T-helper 17 cell (primary cell): ENCODE results near the gene TJP1. TPM values are rescaled to one million over a fixed set of nuclear protein-coding genes. Genes with fewer than 3 reads are reported as not detected.

Experiments
- ATAC-seq: fragments of 150-1000 bp; cut with Tn5 transposase; 2 replicates; pipeline ENCODE4 v1.10.0; 2021; ENCODE audit warnings: mild to moderate bottlenecking, moderate library complexity
- DNase-seq, 3 donors: peaks; one replicate each; pipeline versions ENCODE4 v3.0.0 to v3.0.0-alpha.2; 2020 to 2021
- H3K9me3 ChIP-seq: one replicate; pipeline ENCODE4 v1.7.0; 2013; ENCODE audit warnings: low read length, mild to moderate bottlenecking; ENCODE audit not compliant: control insufficient read depth, poor library complexity, severe bottlenecking
- H3K27ac Mint-ChIP-seq: one replicate; pipeline ENCODE4 v1.8.0; 2022; ENCODE audit warnings: mild to moderate bottlenecking, moderate library complexity, mixed read lengths
- H3K27me3 Mint-ChIP-seq: one replicate; pipeline ENCODE4 v1.8.0; 2022; ENCODE audit warnings: mixed read lengths
- H3K36me3 Mint-ChIP-seq: one replicate; pipeline ENCODE4 v1.8.0; 2022; ENCODE audit warnings: low read depth, mixed read lengths
- H3K4me1 Mint-ChIP-seq: one replicate; pipeline ENCODE4 v1.8.0; 2022; ENCODE audit warnings: mild to moderate bottlenecking, mixed read lengths
- H3K4me3 Mint-ChIP-seq: one replicate; pipeline ENCODE4 v1.8.0; 2022; ENCODE audit warnings: mild to moderate bottlenecking, moderate library complexity, mixed read lengths
- total RNA-seq, 4 donors: library from RNA in 2 of 4; stranded (reverse) in 2 of 4; gene quantifications; one replicate each; pipeline ENCODE4 v1.2.3 and lab custom pipeline; 2022 to 2026

Gene TJP1
- total RNA-seq (under 1 TPM in 1 of 2 donors, not detected in 1; 0.16 TPM), total RNA-seq (lab: John Stamatoyannopoulos, UW) (0 to 0.58 reads per million in 2 donors)

GRCh38 chr15:29822100-29822683, at the start of gene TJP1:
TJP1 (minus strand) TSS chr15:29822468; CDS start chr15:29822028, 440 bp downstream.
- DNase-seq (no peak), ATAC-seq (no peak)
- Mint-ChIP-seq H3K4me3 (peak within 1 kb of the TSS; percentile 22), H3K27me3 (peaks cover 20% of the 10 kb centered on the region), H3K4me1 (peaks cover 5% of the 10 kb centered on the region), H3K36me3 (no peaks in the 10 kb centered on the region), H3K27ac (no peak within 1 kb of the TSS)
- no peaks in the 10 kb centered on the region for H3K9me3 ChIP-seq

- peaks cover 45% of the 10 kb centered on the region for H3K27me3 Mint-ChIP-seq
- H3K9me3 ChIP-seq: no peaks in the 10 kb centered on the region
- ATAC-seq: no peak
Measured at GRCh38 chr15:29871401-29871800, 49.1 kb upstream of the TJP1 start.

GRCh38 chr15:29870495-29871151, 48.4 kb upstream of the TJP1 start:
- DNase-seq (no peak), ATAC-seq (no peak)
- Mint-ChIP-seq H3K4me1 (peaks cover 2% of the 10 kb centered on the region), H3K27ac (no peak overlapping the region), H3K27me3 (peaks cover 53% of the 10 kb centered on the region), H3K36me3 (no peaks in the 10 kb centered on the region), H3K4me3 (no peak overlapping the region)
- no peaks in the 10 kb centered on the region for H3K9me3 ChIP-seq

More at GRCh38 chr15:29871401-29871800, 49.1 kb upstream of the TJP1 start:
- no peak overlapping the region for H3K27ac Mint-ChIP-seq
- no peak for DNase-seq
- H3K36me3 Mint-ChIP-seq: no peaks in the 10 kb centered on the region
- peaks cover 2% of the 10 kb centered on the region for H3K4me1 Mint-ChIP-seq
- H3K4me3 Mint-ChIP-seq: no peak overlapping the region

GRCh38 chr15:29867241-29868000, 45.2 kb upstream of the TJP1 start:
- Mint-ChIP-seq H3K36me3 (no peaks in the 10 kb centered on the region), H3K27me3 (peaks cover 48% of the 10 kb centered on the region), H3K27ac (no peak overlapping the region), H3K4me3 (no peak overlapping the region), H3K4me1 (no peaks in the 10 kb centered on the region)
- H3K9me3 ChIP-seq: no peaks in the 10 kb centered on the region
- DNase-seq: no peak
- ATAC-seq: no peak

DNA sequence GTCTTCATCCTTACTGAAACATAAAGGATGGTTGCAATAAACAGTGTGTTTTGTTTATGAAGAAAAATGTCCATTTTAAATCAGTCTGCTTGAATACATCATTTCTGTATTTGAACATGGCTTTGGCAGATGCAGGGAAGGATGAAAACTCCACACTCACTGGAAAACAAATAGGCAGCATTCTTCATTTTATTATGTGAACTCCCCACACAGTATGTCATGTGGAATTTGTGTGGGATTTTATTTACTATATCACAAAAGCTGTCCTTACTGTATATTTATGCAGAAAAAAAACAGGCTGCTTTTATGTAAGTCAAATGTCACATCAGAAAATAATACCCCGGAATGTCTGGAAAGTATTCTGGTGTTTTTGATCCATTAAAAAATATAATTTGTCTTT, 44.1 kb upstream of the TJP1 start:
- H3K4me3 Mint-ChIP-seq: no peak overlapping the region
- H3K27ac Mint-ChIP-seq: no peak overlapping the region
- no peak for ATAC-seq
- no peaks in the 10 kb centered on the region for H3K4me1 Mint-ChIP-seq
- H3K9me3 ChIP-seq: no peaks in the 10 kb centered on the region
- no peaks in the 10 kb centered on the region for H3K36me3 Mint-ChIP-seq
- H3K27me3 Mint-ChIP-seq: peaks cover 47% of the 10 kb centered on the region
- no peak for DNase-seq

DNA sequence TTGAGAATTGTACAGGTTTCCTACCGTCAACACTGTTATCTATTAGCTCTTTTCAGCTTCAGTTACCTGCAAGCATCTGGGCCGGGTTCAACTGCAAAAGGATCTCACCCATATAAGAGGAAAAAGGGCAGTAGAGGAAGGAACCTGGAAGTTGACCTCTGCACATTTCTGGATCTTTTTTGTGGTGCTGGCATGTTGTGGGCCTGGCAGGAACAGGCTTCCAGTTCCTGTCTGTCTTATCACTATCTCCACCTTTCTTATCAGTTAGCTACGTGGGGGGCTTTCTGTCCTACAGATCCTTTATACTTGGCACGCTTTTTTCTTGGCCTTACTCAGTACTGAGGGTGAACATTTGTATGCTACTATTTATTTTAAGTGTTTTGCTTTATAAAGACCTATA, 42.2 kb upstream of the TJP1 start:
- no peaks in the 10 kb centered on the region for H3K9me3 ChIP-seq
- peaks cover 48% of the 10 kb centered on the region for H3K27me3 Mint-ChIP-seq
- H3K36me3 Mint-ChIP-seq: no peaks in the 10 kb centered on the region
- no peak overlapping the region for H3K4me3 Mint-ChIP-seq
- ATAC-seq (no peak), DNase-seq (no peak)
- no peak overlapping the region for H3K27ac Mint-ChIP-seq
- H3K4me1 Mint-ChIP-seq: peaks cover 3% of the 10 kb centered on the region

- DNase-seq (no peak), ATAC-seq (no peak)
- Mint-ChIP-seq H3K4me1 (peaks cover 3% of the 10 kb centered on the region), H3K36me3 (no peaks in the 10 kb centered on the region), H3K27ac (no peak overlapping the region), H3K27me3 (peaks cover 40% of the 10 kb centered on the region), H3K4me3 (no peak overlapping the region)
- no peaks in the 10 kb centered on the region for H3K9me3 ChIP-seq
Measured at GRCh38 chr15:29863438-29863837, 41.2 kb upstream of the TJP1 start.

GRCh38 chr15:29862271-29862670, 40.0 kb upstream of the TJP1 start:
- Mint-ChIP-seq H3K27ac (no peak overlapping the region), H3K4me3 (no peak overlapping the region), H3K36me3 (no peaks in the 10 kb centered on the region), H3K4me1 (peaks cover 3% of the 10 kb centered on the region), H3K27me3 (peaks cover 31% of the 10 kb centered on the region)
- no peaks in the 10 kb centered on the region for H3K9me3 ChIP-seq
- ATAC-seq (no peak), DNase-seq (no peak)

DNA sequence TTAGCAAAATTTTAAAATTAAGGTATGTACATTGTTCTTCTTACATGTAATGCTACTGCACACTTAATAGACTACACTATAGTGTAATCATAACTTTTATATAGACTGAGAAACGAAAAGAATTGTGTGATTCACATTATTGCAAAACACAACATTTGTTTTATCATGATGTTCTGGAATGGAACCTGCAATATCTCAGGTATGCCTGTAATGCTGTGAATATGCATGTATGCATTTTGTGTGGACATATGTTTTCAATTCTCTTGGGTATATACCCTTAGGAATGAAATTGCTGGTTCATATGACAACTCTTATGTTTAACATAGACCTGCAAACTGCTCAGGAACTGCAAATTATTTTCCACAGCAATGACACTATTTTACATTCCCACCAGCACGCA, 38.6 kb upstream of the TJP1 start:
- Mint-ChIP-seq H3K27me3 (peaks cover 26% of the 10 kb centered on the region), H3K36me3 (no peaks in the 10 kb centered on the region), H3K4me3 (no peak overlapping the region), H3K4me1 (peaks cover 3% of the 10 kb centered on the region), H3K27ac (no peak overlapping the region)
- DNase-seq (no peak), ATAC-seq (no peak)
- no peaks in the 10 kb centered on the region for H3K9me3 ChIP-seq

- Mint-ChIP-seq H3K27me3 (peaks cover 19% of the 10 kb centered on the region), H3K4me1 (peaks cover 3% of the 10 kb centered on the region), H3K27ac (no peak overlapping the region), H3K4me3 (no peak overlapping the region), H3K36me3 (no peaks in the 10 kb centered on the region)
- ATAC-seq (no peak), DNase-seq (no peak)
- no peaks in the 10 kb centered on the region for H3K9me3 ChIP-seq
Measured at GRCh38 chr15:29859973-29860715, 37.9 kb upstream of the TJP1 start.

DNA sequence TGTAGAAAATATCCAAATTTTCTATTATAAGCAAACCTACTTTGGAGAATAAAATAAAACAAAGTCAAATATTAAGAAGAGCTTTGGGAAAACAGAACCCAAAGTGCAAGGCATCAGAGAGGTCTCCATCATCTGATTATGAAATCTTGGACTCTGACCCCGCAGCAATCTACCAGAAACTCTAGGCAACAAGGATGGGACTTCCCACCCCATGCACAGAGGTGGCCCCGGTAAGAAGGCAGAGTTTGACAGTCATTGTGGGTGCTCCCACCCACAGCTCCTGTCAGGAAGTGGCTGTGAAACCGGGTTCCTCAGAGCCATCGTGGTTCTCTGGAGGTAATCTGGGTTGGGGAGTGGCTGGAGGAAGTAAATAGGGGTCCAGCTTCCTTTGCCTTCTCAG, 37.0 kb upstream of the TJP1 start:
- Mint-ChIP-seq H3K36me3 (no peaks in the 10 kb centered on the region), H3K4me1 (peaks cover 3% of the 10 kb centered on the region), H3K27ac (no peak overlapping the region), H3K27me3 (peaks cover 19% of the 10 kb centered on the region), H3K4me3 (no peak overlapping the region)
- H3K9me3 ChIP-seq: no peaks in the 10 kb centered on the region
- DNase-seq (no peak), ATAC-seq (no peak)

- Mint-ChIP-seq H3K36me3 (no peaks in the 10 kb centered on the region), H3K4me3 (no peak overlapping the region), H3K4me1 (peaks cover 3% of the 10 kb centered on the region), H3K27ac (no peak overlapping the region), H3K27me3 (peaks cover 19% of the 10 kb centered on the region)
- no peaks in the 10 kb centered on the region for H3K9me3 ChIP-seq
- DNase-seq (no peak), ATAC-seq (no peak)
Measured at GRCh38 chr15:29857221-29857789, 35.0 kb upstream of the TJP1 start.

- no peaks in the 10 kb centered on the region for H3K27me3 Mint-ChIP-seq
- ATAC-seq (no peak), DNase-seq (no peak)
Measured at GRCh38 chr15:29854413-29854812, 32.1 kb upstream of the TJP1 start.

More at GRCh38 chr15:29854413-29854812, 32.1 kb upstream of the TJP1 start:
- H3K36me3 Mint-ChIP-seq: no peaks in the 10 kb centered on the region
- no peaks in the 10 kb centered on the region for H3K4me1 Mint-ChIP-seq
- no peaks in the 10 kb centered on the region for H3K9me3 ChIP-seq
- H3K27ac Mint-ChIP-seq: no peak overlapping the region
- no peak overlapping the region for H3K4me3 Mint-ChIP-seq
